SK-N-SH (cell line): ENCODE results near the gene MRPL14. TPM values are rescaled to one million over a fixed set of nuclear protein-coding genes. Genes with fewer than 3 reads are reported as not detected.
A peak's percentile ranks its signal among the peaks of the same experiment; 100 is the strongest.

Experiments
- CTCF ChIA-PET: fragments of 300-600, 350-600 bp; formaldehyde crosslinking; extraction: SDS; loops from one replicate; lab custom pipeline; 2021; lab: Yijun Ruan, JAX
- POLR2A ChIA-PET: fragments of 350-600 bp; sonication (Branson Sonifier 250); formaldehyde crosslinking; extraction: SDS; loops from one replicate; lab custom pipeline; 2020; ENCODE audit warnings: antibody characterized with exemption, inconsistent platforms; lab: Yijun Ruan, JAX
- DNase-seq: peaks from one replicate; pipeline ENCODE4 v3.0.0; 2012
- H2AFZ ChIP-seq: fragments of 200-600 bp; sonication (generic); 2 replicates; pipeline ENCODE4 v1.8.1; 2016; ENCODE audit warnings: antibody characterized with exemption, mild to moderate bottlenecking, low read depth
- H3F3A ChIP-seq: fragments of 200-600 bp; sonication (generic); replicated peaks from 2 replicates; pipeline ENCODE3; 2016; ENCODE audit warnings: antibody characterized with exemption, mild to moderate bottlenecking; ENCODE audit not compliant: insufficient read depth
- H3K27ac ChIP-seq, 2 experiments: fragments of 200-500 bp in 1 of 2; fragments of 200-600 bp in 1 of 2; sonication (Bioruptor generic) in 1 of 2; sonication (generic), shearing (Covaris generic) in 1 of 2; 2 replicates each; pipeline versions ENCODE4 v1.5.1 to v1.6.1; 2014 to 2016; ENCODE audit warnings: low read depth in 2 of 2, inconsistent platforms in 1 of 2, low read length in 1 of 2, mild to moderate bottlenecking in 1 of 2, mixed read lengths in 1 of 2
- H3K27me3 ChIP-seq: fragments of 200-600 bp; sonication (generic), shearing (Covaris generic); 2 replicates; pipeline ENCODE4 v1.6.1; 2016; ENCODE audit warnings: mixed run types; ENCODE audit not compliant: insufficient read depth
- H3K36me3 ChIP-seq, 2 experiments: fragments of 200-500 bp in 1 of 2; fragments of 200-600 bp in 1 of 2; sonication (Bioruptor generic) in 1 of 2; sonication (generic) in 1 of 2; replicated peaks in 1 of 2; 2 replicates each; pipeline versions ENCODE3 to v1.5.1; 2014 to 2016; ENCODE audit warnings: low read length in 1 of 2, mild to moderate bottlenecking in 1 of 2; ENCODE audit not compliant: insufficient read depth in 2 of 2, control insufficient read depth in 1 of 2
- H3K4me1 ChIP-seq, 2 experiments: fragments of 200-500 bp in 1 of 2; fragments of 200-600 bp in 1 of 2; sonication (Bioruptor generic) in 1 of 2; sonication (generic), shearing (Covaris generic) in 1 of 2; 2 replicates each; pipeline versions ENCODE4 v1.5.1 to v1.6.1; 2014 to 2016; ENCODE audit warnings: low read depth in 1 of 2, low read length in 1 of 2, mixed run types in 1 of 2; ENCODE audit not compliant: insufficient read depth in 2 of 2, control insufficient read depth in 1 of 2
- H3K4me2 ChIP-seq: fragments of 200-600 bp; sonication (generic), shearing (Covaris generic); 2 replicates; pipeline ENCODE4 v1.6.1; 2017; ENCODE audit warnings: mixed run types
- H3K4me3 ChIP-seq, 2 experiments: fragments of 200-500 bp in 1 of 2; fragments of 200-600 bp in 1 of 2; sonication (Bioruptor generic) in 1 of 2; sonication (generic), shearing (Covaris generic) in 1 of 2; 2 replicates each; pipeline versions ENCODE4 v1.5.1 to v1.8.1; 2014 to 2016; ENCODE audit warnings: low read depth in 2 of 2, inconsistent platforms in 1 of 2, low read length in 1 of 2, mild to moderate bottlenecking in 1 of 2, mixed read lengths in 1 of 2, moderate library complexity in 1 of 2
- H3K79me2 ChIP-seq: fragments of 200-600 bp; sonication (generic); 2 replicates; pipeline ENCODE4 v1.8.1; 2017; ENCODE audit warnings: mild to moderate bottlenecking; ENCODE audit not compliant: insufficient read depth
- H3K9ac ChIP-seq: fragments of 200-600 bp; sonication (generic); 2 replicates; pipeline ENCODE4 v1.6.1; 2017; ENCODE audit warnings: mixed run types
- H3K9me2 ChIP-seq: fragments of 200-600 bp; sonication (generic); 2 replicates; pipeline ENCODE4 v1.6.1; 2017; ENCODE audit warnings: mixed run types
- H3K9me3 ChIP-seq: fragments of 200-600 bp; sonication (generic); 2 replicates; pipeline ENCODE4 v1.6.1; 2017; ENCODE audit warnings: mixed run types, mild to moderate bottlenecking, moderate library complexity
- H4K20me1 ChIP-seq: fragments of 200-600 bp; sonication (generic); 2 replicates; pipeline ENCODE4 v1.6.1; 2017; ENCODE audit warnings: mild to moderate bottlenecking, mixed run types; ENCODE audit not compliant: insufficient read depth
- EP300 ChIP-seq, 2 experiments: IDR thresholded peaks; 2 replicates each; pipeline versions ENCODE4 v1.4.0 to v1.6.1; 2012; ENCODE audit warnings: borderline replicate concordance in 1 of 2, low read depth in 1 of 2, low read length in 1 of 2
- EZH2phosphoT487 ChIP-seq: fragments of 200-600 bp; sonication (generic); IDR thresholded peaks from 2 replicates; pipeline ENCODE4 v1.6.1; 2017; ENCODE audit warnings: low read depth, mixed run types, mild to moderate bottlenecking, antibody characterized with exemption, moderate library complexity, borderline replicate concordance
- GABPA ChIP-seq: IDR thresholded peaks from 2 replicates; pipeline ENCODE4 v1.4.0; 2012; ENCODE audit warnings: low read depth, mild to moderate bottlenecking
- GATA2 ChIP-seq: sonication (generic); formaldehyde crosslinking; IDR thresholded peaks from 2 replicates; pipeline ENCODE4 v1.5.0; 2020; ENCODE audit warnings: mild to moderate bottlenecking, missing genetic modification reagents
- JUND ChIP-seq: IDR thresholded peaks from 2 replicates; pipeline ENCODE4 v1.4.0; 2012
- MXI1 ChIP-seq: IDR thresholded peaks from 2 replicates; pipeline ENCODE4 v1.6.1; 2012; ENCODE audit warnings: mild to moderate bottlenecking, low read depth, low read length, improper control_type of control experiment
- NFIC ChIP-seq: IDR thresholded peaks from 2 replicates; pipeline ENCODE4 v1.4.0; 2012; ENCODE audit warnings: borderline replicate concordance
- POLR2AphosphoS5 ChIP-seq: IDR thresholded peaks from 2 replicates; pipeline ENCODE4 v1.6.1; 2012; ENCODE audit warnings: low read depth, low read length
- RAD21 ChIP-seq: IDR thresholded peaks from 2 replicates; pipeline ENCODE4 v1.6.1; 2012; ENCODE audit warnings: mild to moderate bottlenecking, low read length
- RCOR1 ChIP-seq: fragments of 150-350 bp; IDR thresholded peaks from 2 replicates; pipeline ENCODE4 v1.6.1; 2017; ENCODE audit warnings: antibody characterized with exemption, low read length
- RFX5 ChIP-seq: IDR thresholded peaks from 2 replicates; pipeline ENCODE4 v1.6.1; 2012; ENCODE audit warnings: mild to moderate bottlenecking, improper control_type of control experiment, low read length
- RXRA ChIP-seq: IDR thresholded peaks from 2 replicates; pipeline ENCODE4 v1.4.0; 2012; ENCODE audit warnings: low read depth, mild to moderate bottlenecking, borderline replicate concordance
- SIN3A ChIP-seq: IDR thresholded peaks from 2 replicates; pipeline ENCODE4 v1.6.1; 2012; ENCODE audit warnings: low read depth, mild to moderate bottlenecking, low read length, moderate library complexity, borderline replicate concordance
- TCF12 ChIP-seq: IDR thresholded peaks from 2 replicates; pipeline ENCODE4 v1.4.0; 2012
- YY1 ChIP-seq: IDR thresholded peaks from 2 replicates; pipeline ENCODE4 v1.4.0; 2012; ENCODE audit warnings: low read depth, mild to moderate bottlenecking
- WGBS: methylation state at CpG from one replicate; pipeline ENCODE4 v1.1.6; 2017; ENCODE audit warnings: low lambda C conversion rate; 5-methylcytosine and 5-hydroxymethylcytosine counted together
- polyA plus RNA-seq, 3 experiments: library from polyadenylated mRNA; depleted of rRNA; stranded (reverse); fragments of >200 nt; gene quantifications; 2 replicates each; pipeline ENCODE4 v1.2.3, GENCODE V29; 2012
- TF ChIP-seq, protein P1 (sequence below): IDR thresholded peaks from 2 replicates; pipeline ENCODE4; 2012
- TF ChIP-seq, protein P2 (sequence below): IDR thresholded peaks from 2 replicates; pipeline ENCODE4 v1.4.0; 2012; ENCODE audit warnings: low read depth, borderline replicate concordance
- TF ChIP-seq, protein P3 (sequence below): fragments of 200-600 bp; sonication (generic); IDR thresholded peaks from 2 replicates; pipeline ENCODE4 v1.6.1; 2017; ENCODE audit warnings: antibody characterized with exemption, mild to moderate bottlenecking, moderate library complexity
- TF ChIP-seq, protein P4 (sequence below): fragments of 150-350 bp; IDR thresholded peaks from 2 replicates; pipeline ENCODE4 v1.6.1; 2017; ENCODE audit warnings: antibody characterized with exemption, low read length, low read depth, borderline replicate concordance

MRPL14 gene
- polyA plus RNA-seq, 1 of the 3 experiments (the other 2 are of a cell fraction) = 97.0 TPM

DNA sequence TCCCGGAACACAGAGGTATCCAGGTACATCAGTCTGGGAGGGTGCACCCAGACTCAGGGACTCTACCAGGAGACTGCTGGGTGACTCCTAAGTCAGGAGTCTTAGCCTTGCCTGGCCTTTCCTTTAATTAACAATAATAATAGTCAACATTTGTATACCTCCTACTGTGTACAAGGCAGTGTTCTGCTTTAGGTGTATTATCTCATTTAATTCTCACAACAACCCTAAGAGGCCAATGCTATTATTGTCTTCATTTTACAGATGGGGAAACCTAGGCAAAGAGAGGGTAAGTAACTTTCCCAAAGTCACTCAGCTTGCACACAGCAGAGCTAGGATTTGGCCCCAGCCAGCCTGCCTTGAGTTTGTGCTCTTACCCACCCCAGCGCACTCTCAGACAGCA, 39.6 kb downstream of the MRPL14 start:
- peak overlapping the region in 1 of 2 experiments; percentile 86; a peak in 2 of 4 replicates for H3K27ac ChIP-seq
- no peaks in the 10 kb centered on the region for H3K9me3 ChIP-seq
- TF ChIP-seq JUND (no peak), SIN3A (no peak), RFX5 (no peak), POLR2AphosphoS5 (no peak)
- no peaks in the 10 kb centered on the region for H4K20me1 ChIP-seq
- H3K4me1 ChIP-seq = peaks cover 0 to 46% of the 10 kb centered on the region in 2 experiments; a peak in 2 of 4 replicates
- H2AFZ ChIP-seq = no peak overlapping the region
- DNase-seq = no peak
- POLR2A ChIA-PET = interaction anchor here (0.6 to 1.5 kb wide), 3 partner anchors 37 to 487 kb away, joined by 3 to 5 read pairs (median 3); no protein-coding TSS in a partner anchor
- H3K79me2 ChIP-seq = no peaks in the 10 kb centered on the region
- no peaks in the 10 kb centered on the region for H3K27me3 ChIP-seq
- no peaks in the 10 kb centered on the region for H3F3A ChIP-seq
- 100% methylated on average over 1 of the region's 2 CpGs for WGBS
- no peaks in the 10 kb centered on the region for H3K9me2 ChIP-seq
- CTCF ChIA-PET = interaction anchor here (0.8 to 5.6 kb wide), 7 partner anchors 9 to 318 kb away, joined by 3 to 38 read pairs (median 7); partner anchors contain the start of gene VEGFA
- H3K9ac ChIP-seq = no peak overlapping the region
- H3K36me3 ChIP-seq = no peaks in the 10 kb centered on the region
- H3K4me2 ChIP-seq = no peak overlapping the region
- no peak overlapping the region for H3K4me3 ChIP-seq

DNA sequence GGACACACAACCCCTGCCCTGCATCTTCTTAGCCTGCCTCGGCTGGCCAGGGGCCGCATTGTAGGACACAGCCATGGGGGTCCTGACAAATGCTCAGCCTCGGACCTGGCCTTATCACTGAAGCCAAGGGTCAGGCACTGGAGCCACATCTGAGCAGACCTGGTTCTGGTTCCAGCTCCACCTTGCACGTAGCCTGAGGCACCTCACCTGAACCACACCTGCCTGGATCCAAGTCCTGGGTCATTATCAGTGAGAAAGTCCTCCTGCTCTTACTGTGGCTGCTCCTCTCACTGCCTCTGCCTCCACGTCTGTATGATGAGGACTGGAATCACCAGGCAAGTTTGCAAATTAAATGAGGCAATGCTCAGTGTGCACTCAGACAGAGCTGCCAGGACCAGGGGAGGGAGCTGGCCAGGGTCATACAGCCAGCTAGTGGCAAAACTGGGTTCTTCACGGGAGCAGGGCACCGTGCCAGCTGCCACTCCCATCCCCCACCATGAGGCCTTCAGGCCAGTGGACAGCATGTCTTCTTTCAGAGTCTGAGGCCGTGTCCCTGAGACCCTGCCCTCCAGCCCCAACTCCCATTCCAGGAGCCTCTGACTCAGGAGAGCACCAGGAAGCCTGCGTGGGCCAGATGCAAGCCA, 40.2 kb downstream of the MRPL14 start:
- no peaks in the 10 kb centered on the region for H3K79me2 ChIP-seq
- peak; percentile 80 for DNase-seq
- no peak overlapping the region for H2AFZ ChIP-seq
- H3K27ac ChIP-seq = peak overlapping the region in 1 of 2 experiments; percentile 86; a peak in 2 of 4 replicates
- no peaks in the 10 kb centered on the region for H3K9me2 ChIP-seq
- H3K9ac ChIP-seq = no peak overlapping the region
- no peak overlapping the region for H3K4me2 ChIP-seq
- POLR2A ChIA-PET = interaction anchor here (1.1 to 1.5 kb wide), 2 partner anchors 36 to 208 kb away, joined by 3 read pairs; no protein-coding TSS in a partner anchor
- no peaks in the 10 kb centered on the region for H4K20me1 ChIP-seq
- H3K27me3 ChIP-seq = no peaks in the 10 kb centered on the region
- H3F3A ChIP-seq = no peaks in the 10 kb centered on the region
- CTCF ChIA-PET = interaction anchor here (0.8 to 10.1 kb wide), 10 partner anchors 8 to 476 kb away, joined by 3 to 118 read pairs (median 6); partner anchors contain the start of gene VEGFA
- H3K36me3 ChIP-seq = no peaks in the 10 kb centered on the region
- H3K4me3 ChIP-seq = no peak overlapping the region
- 61% methylated on average over 5 of the region's 9 CpGs for WGBS
- peaks cover 0 to 51% of the 10 kb centered on the region in 2 experiments; a peak in 2 of 4 replicates for H3K4me1 ChIP-seq
- H3K9me3 ChIP-seq = no peaks in the 10 kb centered on the region
- TF ChIP-seq, protein P1, sequence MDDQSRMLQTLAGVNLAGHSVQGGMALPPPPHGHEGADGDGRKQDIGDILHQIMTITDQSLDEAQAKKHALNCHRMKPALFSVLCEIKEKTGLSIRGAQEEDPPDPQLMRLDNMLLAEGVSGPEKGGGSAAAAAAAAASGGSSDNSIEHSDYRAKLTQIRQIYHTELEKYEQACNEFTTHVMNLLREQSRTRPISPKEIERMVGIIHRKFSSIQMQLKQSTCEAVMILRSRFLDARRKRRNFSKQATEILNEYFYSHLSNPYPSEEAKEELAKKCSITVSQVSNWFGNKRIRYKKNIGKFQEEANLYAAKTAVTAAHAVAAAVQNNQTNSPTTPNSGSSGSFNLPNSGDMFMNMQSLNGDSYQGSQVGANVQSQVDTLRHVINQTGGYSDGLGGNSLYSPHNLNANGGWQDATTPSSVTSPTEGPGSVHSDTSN = no peak
- TF ChIP-seq, protein P2, sequence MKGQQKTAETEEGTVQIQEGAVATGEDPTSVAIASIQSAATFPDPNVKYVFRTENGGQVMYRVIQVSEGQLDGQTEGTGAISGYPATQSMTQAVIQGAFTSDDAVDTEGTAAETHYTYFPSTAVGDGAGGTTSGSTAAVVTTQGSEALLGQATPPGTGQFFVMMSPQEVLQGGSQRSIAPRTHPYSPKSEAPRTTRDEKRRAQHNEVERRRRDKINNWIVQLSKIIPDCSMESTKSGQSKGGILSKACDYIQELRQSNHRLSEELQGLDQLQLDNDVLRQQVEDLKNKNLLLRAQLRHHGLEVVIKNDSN = no peak
- TF ChIP-seq EP300 (IDR thresholded peaks at IDR 0.05; ENCODE audit: borderline replicate concordance in 1 of 2, low read depth in 1 of 2, low read length in 1 of 2) (no peak; a peak in 1 of 4 replicates), RCOR1 (no peak), NFIC (peak; percentile 35; the same call in 1 of the 2 replicates), GATA2 (CRISPR knock-in tag) (peak; percentile 40; the same call in 1 of the 2 replicates), YY1 (no peak), EZH2phosphoT487 (no peak), RAD21 (peak; percentile 42; the same call in 1 of the 2 replicates), MXI1 (no peak; the same call in 1 of the 2 replicates), RXRA (no peak), GABPA (no peak), TCF12 (no peak)
- TF ChIP-seq, protein P3, sequence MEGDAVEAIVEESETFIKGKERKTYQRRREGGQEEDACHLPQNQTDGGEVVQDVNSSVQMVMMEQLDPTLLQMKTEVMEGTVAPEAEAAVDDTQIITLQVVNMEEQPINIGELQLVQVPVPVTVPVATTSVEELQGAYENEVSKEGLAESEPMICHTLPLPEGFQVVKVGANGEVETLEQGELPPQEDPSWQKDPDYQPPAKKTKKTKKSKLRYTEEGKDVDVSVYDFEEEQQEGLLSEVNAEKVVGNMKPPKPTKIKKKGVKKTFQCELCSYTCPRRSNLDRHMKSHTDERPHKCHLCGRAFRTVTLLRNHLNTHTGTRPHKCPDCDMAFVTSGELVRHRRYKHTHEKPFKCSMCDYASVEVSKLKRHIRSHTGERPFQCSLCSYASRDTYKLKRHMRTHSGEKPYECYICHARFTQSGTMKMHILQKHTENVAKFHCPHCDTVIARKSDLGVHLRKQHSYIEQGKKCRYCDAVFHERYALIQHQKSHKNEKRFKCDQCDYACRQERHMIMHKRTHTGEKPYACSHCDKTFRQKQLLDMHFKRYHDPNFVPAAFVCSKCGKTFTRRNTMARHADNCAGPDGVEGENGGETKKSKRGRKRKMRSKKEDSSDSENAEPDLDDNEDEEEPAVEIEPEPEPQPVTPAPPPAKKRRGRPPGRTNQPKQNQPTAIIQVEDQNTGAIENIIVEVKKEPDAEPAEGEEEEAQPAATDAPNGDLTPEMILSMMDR = no peak
- TF ChIP-seq, protein P4, sequence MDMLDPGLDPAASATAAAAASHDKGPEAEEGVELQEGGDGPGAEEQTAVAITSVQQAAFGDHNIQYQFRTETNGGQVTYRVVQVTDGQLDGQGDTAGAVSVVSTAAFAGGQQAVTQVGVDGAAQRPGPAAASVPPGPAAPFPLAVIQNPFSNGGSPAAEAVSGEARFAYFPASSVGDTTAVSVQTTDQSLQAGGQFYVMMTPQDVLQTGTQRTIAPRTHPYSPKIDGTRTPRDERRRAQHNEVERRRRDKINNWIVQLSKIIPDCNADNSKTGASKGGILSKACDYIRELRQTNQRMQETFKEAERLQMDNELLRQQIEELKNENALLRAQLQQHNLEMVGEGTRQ = no peak
